HG03108 (cell line): Measurements from ENCODE around the gene ADAM33.

ENCODE experiments used
- ATAC-seq: cut with Tn5 transposase; IDR thresholded peaks from one replicate; pipeline ENCODE4 v1.9.1; 2021; ENCODE audit warnings: moderate library complexity; ENCODE audit not compliant: unreplicated experiment

Gene ADAM33

GRCh38 chr20:3647473-3647872, 34.3 kb downstream of the ADAM33 start:
- ATAC-seq, result no peak

GRCh38 chr20:3646651-3647050, 35.2 kb downstream of the ADAM33 start:
- no peak for ATAC-seq

GRCh38 chr20:3646067-3646440, 35.8 kb downstream of the ADAM33 start:
- ATAC-seq, result no peak

GRCh38 chr20:3645309-3646066, 36.3 kb downstream of the ADAM33 start:
- ATAC-seq, result no peak

GRCh38 chr20:3640259-3640658, 41.6 kb downstream of the ADAM33 start:
- no peak for ATAC-seq

- ATAC-seq, result no peak
Measured at GRCh38 chr20:3635346-3635745, 46.5 kb downstream of the ADAM33 start.

- ATAC-seq, result no peak
Measured at GRCh38 chr20:3633913-3634478, 47.8 kb downstream of the ADAM33 start.

GRCh38 chr20:3632311-3633004, 49.4 kb downstream of the ADAM33 start:
- ATAC-seq, result no peak

GRCh38 chr20:3631534-3631933, 50.3 kb downstream of the ADAM33 start:
- ATAC-seq, result no peak

GRCh38 chr20:3630429-3630828, 51.4 kb downstream of the ADAM33 start:
- no peak for ATAC-seq

- no peak for ATAC-seq
Measured at GRCh38 chr20:3629893-3630292, 51.9 kb downstream of the ADAM33 start.

- ATAC-seq, result no peak
Measured at GRCh38 chr20:3628502-3629314, 53.1 kb downstream of the ADAM33 start.

GRCh38 chr20:3627476-3627875, 54.3 kb downstream of the ADAM33 start:
- ATAC-seq, result no peak

GRCh38 chr20:3622406-3622805, 59.4 kb downstream of the ADAM33 start:
- no peak for ATAC-seq

- no peak for ATAC-seq
Measured at GRCh38 chr20:3621111-3621510, 60.7 kb downstream of the ADAM33 start.
